ENCODE results near the gene HEXD.

Gene HEXD

DNA sequence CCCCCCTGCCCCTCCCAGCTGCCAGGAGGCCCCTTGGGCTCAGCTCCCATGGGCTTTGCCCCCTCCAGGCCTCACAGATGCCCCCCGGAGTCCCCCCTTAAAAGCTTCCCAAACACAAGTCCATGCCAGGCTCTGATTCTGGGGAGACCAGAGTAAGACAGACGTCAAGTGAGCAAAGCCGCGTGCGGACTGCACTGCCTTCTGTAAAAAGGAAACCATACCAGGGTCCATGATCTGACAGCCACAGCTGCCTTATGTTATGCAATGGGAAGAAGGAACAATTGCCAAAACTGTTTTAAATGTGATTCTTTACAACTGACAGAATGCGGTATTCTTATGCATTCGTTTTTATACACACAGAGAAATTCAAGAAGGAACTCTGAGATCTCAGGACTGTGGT is 17.9 kb upstream of the HEXD start:
- DNase-seq (ENCODE audit: low read depth) = peak; percentile 33
- H3K4me3 ChIP-seq (ENCODE audit: control insufficient read depth, low read depth, low read length) = no peak overlapping the region
- TF ChIP-seq CTCF (conservative IDR thresholded peaks at IDR 0.05; ENCODE audit: control insufficient read depth, insufficient read depth, low read depth, low read length) = no peak

DNA sequence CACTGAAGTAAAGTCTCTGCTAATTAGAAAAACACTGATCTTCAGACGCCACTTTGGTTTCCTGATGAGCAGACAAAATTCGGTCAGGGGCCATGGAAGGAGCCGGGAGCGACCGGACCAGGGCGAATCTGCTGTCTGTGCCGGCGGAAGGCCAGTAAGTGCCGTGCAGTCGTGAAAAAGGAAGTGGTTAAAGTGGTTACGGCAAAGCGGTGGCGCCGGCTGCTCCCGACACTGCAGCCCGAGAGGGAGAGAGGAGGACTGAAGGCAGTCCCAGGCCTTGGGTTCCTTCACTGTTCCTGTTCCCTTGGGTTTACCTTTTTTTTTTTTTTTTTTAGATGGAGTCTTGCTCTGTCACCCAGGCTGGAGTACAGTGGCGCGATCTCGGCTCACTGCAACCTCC is 17.3 kb upstream of the HEXD start:
- no peak for DNase-seq (ENCODE audit: low read depth)
- TF ChIP-seq CTCF (conservative IDR thresholded peaks at IDR 0.05; ENCODE audit: control insufficient read depth, insufficient read depth, low read depth, low read length) = no peak
- H3K4me3 ChIP-seq (ENCODE audit: control insufficient read depth, low read depth, low read length) = no peak overlapping the region

DNA sequence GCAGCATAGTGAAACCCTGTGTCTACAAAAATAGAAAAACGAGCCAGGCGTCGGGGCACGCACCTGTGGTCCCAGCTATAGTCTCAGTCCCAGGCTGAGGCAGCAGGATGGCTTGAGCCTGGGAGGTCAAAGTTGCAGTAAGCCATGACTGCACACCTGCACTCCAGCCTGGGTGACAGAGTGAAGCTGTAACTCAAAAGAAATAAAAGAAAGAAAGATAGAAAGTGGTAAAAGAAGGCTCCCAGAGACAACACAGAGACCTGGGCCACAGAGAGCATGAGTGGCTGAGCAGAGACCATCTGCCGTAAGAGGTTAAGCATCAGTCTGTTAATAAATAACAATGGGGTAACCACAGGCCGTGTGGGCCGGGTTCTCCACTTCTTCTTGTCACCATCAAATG is 15.3 kb upstream of the HEXD start:
- H3K4me3 ChIP-seq (ENCODE audit: control insufficient read depth, low read depth, low read length) = no peak overlapping the region
- no peak for TF ChIP-seq CTCF (conservative IDR thresholded peaks at IDR 0.05; ENCODE audit: control insufficient read depth, insufficient read depth, low read depth, low read length)
- DNase-seq (ENCODE audit: low read depth) = no peak

- no peak overlapping the region for H3K4me3 ChIP-seq (ENCODE audit: control insufficient read depth, low read depth, low read length)
- DNase-seq (ENCODE audit: low read depth) = no peak
- TF ChIP-seq CTCF (conservative IDR thresholded peaks at IDR 0.05; ENCODE audit: control insufficient read depth, insufficient read depth, low read depth, low read length) = no peak
Measured at GRCh38 chr17:82403662-82404660, 14.2 kb upstream of the HEXD start.

- no peak for TF ChIP-seq CTCF (conservative IDR thresholded peaks at IDR 0.05; ENCODE audit: control insufficient read depth, insufficient read depth, low read depth, low read length)
- no peak for DNase-seq (ENCODE audit: low read depth)
- no peak overlapping the region for H3K4me3 ChIP-seq (ENCODE audit: control insufficient read depth, low read depth, low read length)
Measured at GRCh38 chr17:82405051-82405450, 13.1 kb upstream of the HEXD start.

DNA sequence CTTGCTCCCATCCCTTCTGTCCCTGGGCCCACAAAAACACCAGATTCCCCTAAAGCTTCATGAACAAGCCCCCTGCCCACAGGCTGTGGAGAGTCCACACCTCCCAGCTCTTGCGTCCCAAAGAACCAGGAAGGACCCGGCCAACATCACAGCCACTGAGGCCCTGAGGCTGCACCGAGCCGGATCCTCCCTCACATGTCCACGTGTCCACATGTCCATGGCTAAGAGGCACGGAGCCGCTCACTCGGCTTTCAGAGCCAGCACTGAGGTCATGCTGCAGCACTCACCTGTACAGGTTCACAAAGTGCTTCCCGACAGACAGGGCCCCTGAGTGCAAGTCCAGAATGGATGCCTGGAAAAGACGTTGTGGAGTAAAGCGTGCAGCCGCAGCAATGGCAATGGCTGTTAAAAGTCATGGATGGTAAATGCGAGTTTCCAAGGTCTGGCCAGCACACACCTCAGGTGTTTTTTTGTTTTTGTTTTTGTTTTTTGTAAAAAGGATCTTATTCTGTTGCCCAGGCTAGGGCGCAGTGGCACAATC is 11.9 kb upstream of the HEXD start:
- no peak for TF ChIP-seq CTCF (conservative IDR thresholded peaks at IDR 0.05; ENCODE audit: control insufficient read depth, insufficient read depth, low read depth, low read length)
- no peak for DNase-seq (ENCODE audit: low read depth)
- no peak overlapping the region for H3K4me3 ChIP-seq (ENCODE audit: control insufficient read depth, low read depth, low read length)

All from fibroblast of mammary gland (primary cell).